HG03521 (cell line): ENCODE measurements around the gene MTTP.
"Not testable (repeated sequence)": the region's sequence is repeated elsewhere in the genome, so short reads cannot be mapped to it uniquely, and the experiment has no call there.

Experiments used
- ATAC-seq: cut with Tn5 transposase; IDR thresholded peaks from one replicate; pipeline ENCODE4 v1.9.1; 2021; ENCODE audit warnings: mild to moderate bottlenecking, moderate library complexity; ENCODE audit not compliant: unreplicated experiment

Gene MTTP

GRCh38 chr4:99574530-99575324 is at the start of gene MTTP:
MTTP (plus strand) TSS chr4:99574824; CDS start chr4:99574910, 86 bp downstream.
- peak; percentile 66 for ATAC-seq

DNA sequence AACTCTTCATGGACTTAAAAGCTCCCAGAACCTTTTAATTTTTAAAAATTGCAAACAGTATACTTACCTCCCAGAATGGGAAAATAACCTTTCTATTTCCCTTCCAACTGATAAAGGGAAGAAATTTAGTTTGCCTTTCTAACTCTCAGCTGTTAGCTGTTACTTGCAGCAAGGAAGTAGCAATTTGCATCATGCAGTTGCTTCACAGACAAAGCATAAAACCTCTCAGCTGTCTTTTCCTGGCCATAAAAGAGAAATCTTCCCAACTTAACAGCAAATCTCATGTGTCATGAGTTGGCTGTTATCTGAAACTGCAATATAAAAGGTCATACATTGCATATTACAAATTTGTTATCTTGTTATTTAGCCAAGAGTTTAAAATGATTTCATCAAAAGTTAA is 45.4 kb upstream of the MTTP start:
- no peak for ATAC-seq

DNA sequence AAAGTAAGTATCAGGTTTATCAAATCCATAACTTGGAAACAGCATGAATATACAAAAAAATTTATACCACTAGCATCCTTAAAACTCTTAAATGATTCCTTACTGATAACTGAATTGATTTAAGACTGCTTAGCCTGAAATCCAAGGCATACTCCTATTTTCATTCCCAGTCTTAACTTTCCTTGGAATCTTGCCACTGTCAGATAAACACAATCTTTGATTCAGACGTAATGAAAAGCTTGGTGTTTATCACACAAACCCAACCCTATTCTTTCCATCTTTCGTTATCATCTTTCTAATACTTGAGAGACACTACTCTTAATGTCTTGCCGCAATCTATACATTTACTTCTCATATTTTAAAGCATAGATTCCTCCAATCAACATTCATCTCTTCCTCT is 44.7 kb upstream of the MTTP start:
- no peak for ATAC-seq

DNA sequence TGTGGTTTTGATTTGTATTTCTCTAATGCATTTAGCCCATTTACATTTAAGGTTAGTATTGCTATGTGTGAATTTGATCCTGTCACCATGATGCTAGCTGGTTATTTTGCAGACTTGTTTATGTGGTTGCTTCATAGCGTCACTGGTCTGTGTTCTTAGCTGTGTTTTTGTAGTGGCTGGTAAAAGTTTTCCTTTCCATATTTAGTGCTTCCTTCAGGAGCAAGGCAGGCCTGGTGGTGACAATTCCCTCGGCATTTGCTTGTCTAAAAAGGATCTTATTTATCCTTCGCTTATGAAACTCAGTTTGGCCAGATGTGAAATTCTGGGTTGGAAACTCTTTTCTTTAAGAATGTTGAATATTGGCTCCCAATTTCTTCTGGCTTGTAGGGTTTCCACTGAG is 39.9 kb upstream of the MTTP start:
- not testable (repeated sequence) for ATAC-seq

GRCh38 chr4:99536271-99536670 is 38.4 kb upstream of the MTTP start:
- ATAC-seq, result no peak

DNA sequence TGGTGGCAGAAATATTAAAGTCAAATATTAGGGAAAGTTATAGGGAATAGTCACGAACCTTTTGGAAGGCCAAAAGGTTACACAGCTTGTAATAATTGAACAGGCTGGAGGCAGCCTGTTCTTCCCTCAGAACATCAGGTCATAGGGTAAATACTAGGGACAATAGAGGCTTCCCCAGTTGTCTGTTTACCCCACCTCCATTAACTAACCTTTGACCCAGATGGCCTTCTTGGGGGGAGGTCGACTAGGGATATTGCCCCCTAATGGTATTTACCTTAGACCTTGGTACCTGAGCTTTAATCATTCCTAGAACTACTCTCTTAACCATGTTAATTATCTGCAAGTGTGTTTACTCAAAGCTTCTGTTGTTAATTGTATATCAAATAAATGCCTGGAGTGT is 37.8 kb upstream of the MTTP start:
- ATAC-seq, result no peak

DNA sequence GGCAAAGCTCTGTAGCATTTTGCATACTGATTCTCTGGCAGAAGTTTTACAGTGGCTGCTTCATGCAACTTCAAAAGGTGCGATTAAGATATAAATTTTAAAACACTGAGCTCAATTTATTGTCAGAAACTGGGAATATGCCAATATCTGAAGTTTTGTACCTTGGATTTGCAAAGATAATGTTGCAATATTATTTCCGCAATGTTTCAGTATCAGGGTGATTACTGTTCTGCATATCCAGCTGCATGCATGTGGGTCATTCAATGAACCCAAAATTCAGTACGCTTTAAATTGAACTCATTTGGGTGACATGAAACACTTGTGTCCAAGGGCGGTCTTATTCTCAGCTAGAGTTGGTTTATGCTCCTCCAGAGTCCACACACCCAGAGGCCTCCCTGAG is 37.0 kb upstream of the MTTP start:
- no peak for ATAC-seq

DNA sequence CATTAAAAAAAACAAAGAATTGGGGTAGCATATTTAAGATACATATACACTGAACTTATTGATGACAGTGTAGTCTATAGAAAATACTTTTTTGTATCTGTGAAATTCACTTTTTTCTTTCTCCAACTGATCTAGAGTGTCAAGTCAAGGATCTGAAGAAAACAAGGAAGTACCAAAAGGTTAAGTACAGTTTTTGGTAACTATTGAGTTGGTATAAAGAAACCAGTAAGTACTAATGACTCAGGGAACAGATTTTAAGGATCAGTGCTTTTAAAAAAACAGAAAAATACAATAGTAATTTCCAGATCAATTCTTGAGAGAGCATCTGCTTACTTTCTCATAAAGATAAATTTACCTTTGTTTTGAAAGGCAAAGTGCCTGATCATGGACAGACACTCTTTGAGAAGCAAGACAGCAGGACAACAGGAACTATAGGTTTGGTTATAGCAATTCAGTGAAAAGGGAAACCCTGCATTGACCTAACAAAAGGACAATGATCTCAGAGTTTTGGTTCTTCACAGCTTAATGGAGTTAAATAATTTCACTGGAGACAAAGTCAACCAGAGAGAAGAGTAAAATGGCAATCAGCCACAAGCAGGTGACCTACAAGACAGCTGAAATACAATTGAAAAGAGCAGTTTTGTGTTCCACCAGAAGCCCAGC is 34.2 kb upstream of the MTTP start:
- ATAC-seq, result no peak

DNA sequence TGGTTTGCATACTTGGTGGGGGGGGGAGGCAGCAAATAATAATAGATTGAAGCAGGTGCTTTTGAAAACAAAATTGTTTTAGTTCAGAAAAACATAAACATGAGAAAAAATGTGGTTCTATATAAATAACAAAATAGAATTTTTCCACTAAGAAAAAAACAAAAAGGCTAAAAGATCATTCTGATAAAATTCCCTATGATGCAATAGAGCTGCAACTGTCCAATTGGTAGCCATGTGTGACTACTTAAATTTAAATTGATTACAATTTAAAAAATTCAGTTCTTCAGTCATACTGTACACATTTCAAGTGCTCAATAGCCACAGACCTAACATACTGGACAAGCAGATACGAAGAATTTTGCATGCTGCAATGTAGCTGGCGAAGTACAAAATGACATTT is 21.8 kb upstream of the MTTP start:
- ATAC-seq, result no peak

GRCh38 chr4:99563310-99564186 is 11.1 kb upstream of the MTTP start, which contains the start of gene TRMT10A:
TRMT10A (minus strand) TSS chr4:99564039; CDS start chr4:99559338, 4,701 bp downstream.
- peak; percentile 90 for ATAC-seq

DNA sequence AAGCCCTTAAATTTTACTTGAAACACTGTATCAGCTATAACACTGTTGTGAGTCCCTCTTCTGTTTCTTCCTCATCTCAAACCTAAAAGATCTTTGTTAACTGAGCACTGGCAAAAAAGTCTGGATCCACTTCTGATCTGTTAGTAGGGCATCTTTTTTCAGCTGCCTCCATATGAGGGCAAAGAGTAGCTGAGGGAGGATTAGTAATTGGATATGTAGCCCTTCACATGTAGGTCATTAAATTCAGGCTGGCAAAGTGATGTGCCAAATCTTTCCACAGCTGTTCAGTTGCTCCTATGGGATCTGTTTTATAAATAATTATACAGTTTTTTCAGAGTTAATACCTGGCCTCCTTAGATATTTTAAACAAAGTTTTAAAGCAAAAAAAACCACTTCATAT is 9.7 kb upstream of the MTTP start:
- no peak for ATAC-seq

DNA sequence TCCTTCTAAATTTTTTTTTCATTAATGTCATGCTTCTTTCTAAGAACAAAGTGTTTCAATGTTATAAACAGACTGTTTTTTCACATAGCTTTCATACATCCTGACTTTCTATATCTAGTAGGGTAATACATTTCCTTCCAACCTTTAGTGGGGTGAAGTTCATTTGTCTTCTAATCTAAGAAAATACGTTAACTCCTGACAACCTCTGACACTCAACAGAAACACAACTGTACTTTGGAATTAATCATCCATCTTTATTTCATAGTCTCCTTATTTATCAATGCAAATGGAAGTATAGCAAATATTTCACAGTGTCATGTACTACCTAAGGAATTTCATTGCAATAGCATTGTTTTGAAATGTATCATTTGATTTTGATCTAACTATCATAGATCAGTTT is 2.7 kb upstream of the MTTP start:
- ATAC-seq, result no peak

- ATAC-seq, result no peak
These were observed 1.9 kb upstream of the MTTP start for GRCh38 chr4:99572527-99573240.

- no peak for ATAC-seq
These were observed 772 bp upstream of the MTTP start for GRCh38 chr4:99573735-99574368.

DNA sequence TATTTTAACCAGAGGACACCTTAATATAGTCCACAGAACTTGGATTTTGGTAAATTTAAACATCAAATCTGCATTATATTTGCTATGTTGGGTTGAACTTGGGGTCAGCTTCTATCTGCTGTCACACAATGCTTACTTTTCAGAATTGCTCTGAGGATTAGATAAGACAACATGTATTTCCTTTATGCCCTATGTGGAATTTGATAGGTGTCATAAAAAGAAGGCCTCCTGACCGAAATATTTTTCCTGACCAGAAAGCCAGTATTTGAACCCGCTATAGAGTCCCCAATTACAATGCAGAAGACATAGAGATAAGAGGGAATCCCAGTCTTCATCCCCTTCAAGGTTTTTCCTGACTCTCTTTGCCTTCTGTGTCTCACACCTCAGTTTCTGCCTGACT is 4.1 kb downstream of the MTTP start:
- ATAC-seq, result no peak

DNA sequence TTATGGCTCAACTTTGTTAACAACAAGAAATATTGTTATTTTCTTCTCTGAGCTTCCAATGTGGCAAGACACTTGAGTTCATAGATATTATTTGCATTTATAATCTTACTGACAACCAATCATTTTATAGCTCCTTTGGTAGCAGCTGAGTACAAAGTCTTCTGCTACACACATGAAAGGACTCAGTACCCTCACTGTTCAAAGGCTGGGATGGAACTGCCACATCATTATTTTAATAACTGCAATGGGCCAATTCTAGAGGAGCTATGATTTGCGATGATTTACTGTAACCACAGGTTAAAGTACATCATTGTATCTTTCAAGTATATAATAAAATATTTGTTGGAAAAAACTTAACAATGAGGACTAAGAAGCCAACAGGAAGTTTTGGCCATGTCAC is 10.9 kb downstream of the MTTP start:
- ATAC-seq, result no peak

DNA sequence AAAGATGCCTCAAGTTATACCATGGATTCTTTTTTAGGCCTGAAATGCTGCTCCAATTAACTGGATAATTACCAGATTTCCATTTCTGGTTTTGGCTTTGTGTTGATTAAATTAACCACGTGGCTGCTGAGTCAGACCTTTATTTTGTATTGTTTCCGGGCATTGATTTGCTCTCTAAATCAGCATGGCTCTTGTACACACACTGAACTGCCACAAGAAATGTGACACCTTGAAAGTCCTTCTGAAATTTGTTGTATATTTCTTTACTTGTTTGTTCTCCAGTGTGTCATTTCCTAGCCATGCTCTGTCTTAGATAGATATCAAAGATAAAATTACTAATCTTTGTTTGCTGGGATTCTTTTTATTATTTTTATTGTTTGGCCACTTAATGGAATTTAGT is 11.7 kb downstream of the MTTP start:
- ATAC-seq, result no peak

GRCh38 chr4:99586797-99587196 is 12.2 kb downstream of the MTTP start:
- ATAC-seq, result no peak

- no peak for ATAC-seq
These were observed 12.7 kb downstream of the MTTP start for GRCh38 chr4:99587309-99587708.

DNA sequence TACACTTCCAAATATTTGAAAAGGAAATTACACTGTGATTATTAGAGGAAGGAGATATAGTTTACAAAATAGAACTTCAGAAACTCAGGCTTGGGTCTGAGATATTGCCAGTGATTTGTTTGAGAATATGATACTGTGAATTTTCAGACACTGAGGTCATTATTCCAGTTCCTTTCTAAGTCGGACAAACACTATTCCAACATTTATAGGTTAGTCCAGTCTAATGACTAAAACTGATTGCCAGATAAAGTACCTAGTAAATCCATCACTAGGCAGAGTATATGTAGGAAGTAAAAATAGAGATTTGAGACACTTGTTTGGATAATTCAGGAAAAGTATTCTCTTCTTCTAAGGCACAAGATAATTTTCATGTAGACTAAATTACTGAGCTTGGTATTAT is 13.2 kb downstream of the MTTP start:
- no peak for ATAC-seq
